ENCODE data around the gene CPA1.
"Not testable (repeated sequence)": the region's sequence is repeated elsewhere in the genome, so short reads cannot be mapped to it uniquely, and the experiment has no call there.

Gene CPA1

DNA sequence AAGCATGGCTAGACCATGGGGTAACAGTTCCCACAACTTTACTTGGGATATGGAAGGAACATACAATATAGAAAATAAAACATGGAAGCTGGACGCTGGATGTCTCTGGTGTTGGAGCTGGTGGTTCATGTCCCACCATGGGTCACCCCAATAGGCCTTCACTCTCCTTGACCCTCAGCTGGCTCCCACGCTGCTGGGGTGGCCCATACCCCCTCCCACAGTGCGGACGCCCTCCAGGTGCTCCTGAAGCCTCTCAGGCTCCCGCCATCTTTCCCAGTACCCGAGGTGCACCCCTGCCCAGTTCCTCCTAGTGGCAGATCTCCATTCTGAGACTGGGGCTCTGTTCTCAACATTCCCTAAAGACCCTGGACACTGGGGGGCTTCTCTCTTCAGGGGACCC is 5.8 kb upstream of the CPA1 start:
- DNase-seq = no peak
- ATAC-seq = no peak

DNA sequence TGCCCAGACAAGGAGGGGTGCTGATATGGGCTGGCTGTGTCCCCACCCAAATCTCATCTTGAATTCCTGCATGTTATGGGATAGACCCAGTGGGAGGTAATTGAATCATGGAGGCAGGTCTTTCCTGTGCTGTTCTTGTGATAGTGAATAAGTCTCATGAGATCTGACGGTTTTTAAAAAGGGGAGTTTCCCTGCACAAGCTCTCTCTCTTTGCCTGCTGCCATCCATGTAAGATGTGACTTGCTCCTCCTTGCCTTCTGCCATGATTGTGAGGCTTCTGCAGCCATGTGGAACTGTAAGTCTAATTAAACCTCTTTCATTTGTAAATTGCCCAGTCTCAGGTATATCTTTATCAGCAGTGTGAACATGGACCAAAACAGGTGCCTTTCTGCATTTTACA is 3.8 kb upstream of the CPA1 start:
- DNase-seq, ATAC-seq: not testable (repeated sequence)

DNA sequence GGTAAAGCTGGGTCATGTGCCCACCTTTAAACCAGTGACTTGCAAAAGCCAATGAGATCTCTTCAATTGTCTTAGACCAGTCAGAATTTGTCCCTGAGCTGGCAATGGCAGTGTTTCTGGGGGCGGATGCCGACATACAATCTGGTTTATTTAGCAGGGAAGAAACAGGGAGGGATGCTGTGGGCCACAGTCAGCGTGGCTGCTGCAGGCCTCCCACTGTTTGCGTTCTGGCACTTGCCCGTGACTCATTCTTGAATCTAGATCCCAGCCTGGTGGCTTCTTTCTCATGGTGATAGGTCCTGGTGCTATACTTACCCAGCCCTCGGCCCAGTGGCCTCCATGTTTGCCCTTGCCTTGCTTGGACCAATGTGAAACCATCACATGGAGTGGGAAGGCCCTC is 3.1 kb upstream of the CPA1 start:
- DNase-seq (no peak), ATAC-seq (no peak)

DNA sequence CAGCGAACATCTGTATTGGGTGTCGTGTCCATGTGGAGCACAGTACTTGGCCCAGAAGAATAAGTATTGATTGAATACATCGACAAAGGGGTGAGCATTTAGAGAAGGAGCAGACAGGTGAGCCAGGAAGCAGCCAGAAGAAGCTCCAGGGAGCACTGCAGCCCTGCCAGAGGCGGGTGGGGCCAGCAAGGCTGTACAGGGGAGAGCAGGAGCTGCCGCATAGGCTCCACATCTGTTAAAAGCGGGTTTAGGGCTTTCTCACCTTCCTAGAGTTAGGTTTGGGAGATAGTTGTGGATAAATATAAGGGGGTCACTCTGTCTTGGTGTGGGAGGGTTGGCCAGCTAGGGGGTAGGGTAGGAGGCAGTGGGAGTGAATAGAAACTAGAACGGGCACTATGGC is 1.3 kb upstream of the CPA1 start:
- ATAC-seq (no peak), DNase-seq (no peak)

DNA sequence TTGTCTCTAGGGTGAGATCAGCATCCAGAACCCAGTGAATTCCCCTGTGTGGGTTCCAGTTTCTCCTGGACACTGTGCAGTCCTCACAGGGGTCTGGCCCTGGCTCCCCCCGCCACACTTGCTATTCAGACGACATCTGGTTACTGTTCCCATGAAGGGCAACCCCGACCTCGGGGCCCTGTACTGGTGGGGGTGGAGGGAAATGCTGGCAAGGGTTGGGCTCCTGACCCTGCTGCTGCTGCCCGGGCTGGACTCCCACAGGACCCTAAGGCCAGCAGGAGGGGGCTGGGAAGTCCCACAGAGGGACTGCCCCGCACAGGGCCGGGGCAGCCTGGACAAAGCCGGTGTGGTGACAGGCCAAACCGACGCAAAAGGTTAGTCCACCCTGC is 768 bp upstream of the CPA1 start:
- DNase-seq = no peak
- ATAC-seq = no peak

DNA sequence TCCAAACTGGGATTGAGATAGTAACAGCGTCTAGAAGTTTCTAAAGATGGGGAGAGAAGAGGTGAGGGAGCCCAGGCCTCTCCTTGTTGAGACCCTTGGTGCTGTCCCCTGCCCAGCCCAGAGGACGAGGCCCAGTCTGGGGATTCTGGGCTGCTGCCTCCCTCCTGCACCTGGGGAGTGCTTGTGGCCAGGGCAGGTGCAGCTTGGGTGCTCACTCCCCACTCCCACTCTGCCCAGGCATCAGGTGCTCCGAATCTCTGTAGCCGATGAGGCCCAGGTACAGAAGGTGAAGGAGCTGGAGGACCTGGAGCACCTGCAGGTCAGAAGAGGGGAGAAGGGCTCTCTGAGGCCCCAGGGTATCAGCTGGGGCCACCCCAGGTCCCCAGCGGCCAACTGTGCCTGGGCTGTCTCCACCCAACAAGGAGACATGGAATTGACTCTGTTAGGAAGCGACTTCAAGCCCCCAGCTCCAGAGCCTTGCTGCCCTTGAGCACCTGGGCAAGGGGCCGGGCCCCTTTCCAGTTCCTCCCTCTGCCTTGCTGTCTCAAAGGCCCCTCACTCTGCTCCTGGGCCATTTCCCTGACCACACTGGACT is 664 bp downstream of the CPA1 start:
- ATAC-seq = no peak

DNA sequence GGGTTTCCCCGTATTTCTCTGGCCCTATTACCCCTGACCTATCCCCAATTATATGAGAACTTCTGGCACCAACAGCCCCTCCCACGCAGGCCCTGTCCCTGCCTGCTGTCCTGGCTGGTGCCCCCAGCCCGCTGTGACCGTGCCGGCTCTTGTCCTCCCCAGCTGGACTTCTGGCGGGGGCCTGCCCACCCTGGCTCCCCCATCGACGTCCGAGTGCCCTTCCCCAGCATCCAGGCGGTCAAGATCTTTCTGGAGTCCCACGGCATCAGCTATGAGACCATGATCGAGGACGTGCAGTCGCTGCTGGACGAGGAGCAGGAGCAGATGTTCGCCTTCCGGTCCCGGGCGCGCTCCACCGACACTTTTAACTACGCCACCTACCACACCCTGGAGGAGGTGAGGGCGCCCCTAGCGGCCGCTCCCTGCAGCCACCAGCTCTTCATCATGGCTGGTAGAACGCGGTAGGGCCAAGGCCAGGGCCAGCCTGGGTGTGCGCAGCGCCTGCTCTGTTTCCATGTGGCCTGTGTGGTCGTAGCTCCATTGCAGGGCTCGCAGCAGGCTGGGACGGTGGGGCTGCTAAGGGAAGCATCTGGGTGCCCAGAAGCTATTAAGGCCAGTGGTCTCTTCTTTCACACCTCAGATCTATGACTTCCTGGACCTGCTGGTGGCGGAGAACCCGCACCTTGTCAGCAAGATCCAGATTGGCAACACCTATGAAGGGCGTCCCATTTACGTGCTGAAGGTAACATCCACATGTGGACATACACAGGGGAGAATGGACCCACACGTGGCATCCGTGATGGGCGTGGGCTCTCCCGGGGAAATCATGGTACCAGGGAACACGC is 1.4 kb downstream of the CPA1 start:
- no peak for ATAC-seq
- DNase-seq = no peak

More for the DNA sequence above, 664 bp downstream of the CPA1 start:
- no peak for DNase-seq

DNA sequence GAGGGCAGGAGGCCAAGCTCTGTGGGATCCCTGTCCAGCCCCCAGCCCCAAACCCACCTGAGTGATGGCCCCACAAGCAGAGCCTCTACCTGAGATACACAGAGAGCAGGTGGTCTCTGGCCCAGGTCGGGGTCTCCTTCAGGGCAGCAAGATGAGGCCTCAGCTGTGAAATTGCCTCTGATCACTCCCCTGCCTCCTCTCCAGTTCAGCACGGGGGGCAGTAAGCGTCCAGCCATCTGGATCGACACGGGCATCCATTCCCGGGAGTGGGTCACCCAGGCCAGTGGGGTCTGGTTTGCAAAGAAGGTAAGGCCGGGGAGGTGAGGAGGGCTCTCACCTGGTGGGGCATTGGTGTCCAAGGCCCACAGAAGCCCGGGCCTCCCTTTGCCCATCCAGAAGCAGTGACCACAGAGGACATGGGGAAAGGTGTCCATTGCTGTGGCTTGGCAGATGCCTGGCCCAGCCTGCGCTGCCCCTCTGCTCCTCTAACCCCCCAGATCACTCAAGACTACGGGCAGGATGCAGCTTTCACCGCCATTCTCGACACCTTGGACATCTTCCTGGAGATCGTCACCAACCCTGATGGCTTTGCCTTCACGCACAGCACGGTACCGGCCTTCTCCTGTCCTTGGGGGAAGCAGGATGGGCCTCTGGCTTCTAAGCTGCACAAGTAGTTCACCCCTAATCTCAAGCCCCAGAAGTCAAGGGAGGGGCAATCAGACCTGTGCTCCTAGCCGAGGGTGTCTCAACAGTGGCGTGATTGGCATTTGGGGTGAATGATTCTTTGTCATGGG is 3.1 kb downstream of the CPA1 start:
- no peak for ATAC-seq
- DNase-seq = no peak

DNA sequence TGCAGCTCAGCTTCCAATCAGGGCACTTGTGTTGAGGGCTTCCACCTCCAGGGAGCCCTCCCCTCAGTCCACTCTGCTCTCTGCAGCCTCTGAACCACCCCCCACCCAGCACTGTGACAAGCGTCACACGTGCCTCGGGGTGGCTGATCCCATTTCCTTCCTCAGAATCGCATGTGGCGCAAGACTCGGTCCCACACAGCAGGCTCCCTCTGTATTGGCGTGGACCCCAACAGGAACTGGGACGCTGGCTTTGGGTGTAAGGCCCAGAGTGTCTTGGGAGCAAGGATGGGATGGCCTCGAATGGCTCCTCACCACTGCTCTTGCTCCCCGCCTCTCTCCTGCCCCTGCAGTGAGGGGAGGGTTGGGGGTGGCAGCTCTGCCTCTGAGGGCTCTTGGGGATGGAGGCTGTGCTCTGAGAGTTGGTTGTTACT is 4.1 kb downstream of the CPA1 start:
- no peak for ATAC-seq
- no peak for DNase-seq

DNA sequence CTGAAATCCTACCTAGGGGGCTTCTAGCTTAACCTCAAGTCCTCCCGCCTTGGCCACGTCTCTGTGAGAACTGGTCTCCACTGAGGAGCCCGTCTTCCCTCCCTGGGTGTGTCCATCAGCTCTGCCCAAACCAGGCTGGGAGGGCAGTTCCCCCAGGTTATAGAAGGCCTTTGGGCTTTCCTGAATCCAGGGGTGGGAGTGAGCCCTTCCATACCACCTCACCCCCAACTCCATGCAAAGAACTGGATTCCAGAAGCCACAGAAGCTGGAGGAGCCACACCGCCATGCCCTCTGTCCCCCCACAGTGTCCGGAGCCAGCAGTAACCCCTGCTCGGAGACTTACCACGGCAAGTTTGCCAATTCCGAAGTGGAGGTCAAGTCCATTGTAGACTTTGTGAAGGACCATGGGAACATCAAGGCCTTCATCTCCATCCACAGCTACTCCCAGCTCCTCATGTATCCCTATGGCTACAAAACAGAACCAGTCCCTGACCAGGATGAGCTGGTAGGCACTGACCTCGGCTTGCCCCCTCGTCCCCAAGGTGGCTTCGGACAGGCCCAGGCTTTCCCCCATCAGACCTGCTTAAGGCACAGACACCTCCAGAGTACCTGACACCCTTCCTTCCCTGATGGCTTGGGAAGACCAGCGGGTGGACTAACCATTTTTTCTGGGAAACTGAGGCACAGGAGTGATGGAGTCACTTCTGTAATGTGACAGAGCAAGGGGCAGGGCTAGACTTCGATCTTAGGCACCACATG is 4.7 kb downstream of the CPA1 start:
- DNase-seq (no peak), ATAC-seq (no peak)

DNA sequence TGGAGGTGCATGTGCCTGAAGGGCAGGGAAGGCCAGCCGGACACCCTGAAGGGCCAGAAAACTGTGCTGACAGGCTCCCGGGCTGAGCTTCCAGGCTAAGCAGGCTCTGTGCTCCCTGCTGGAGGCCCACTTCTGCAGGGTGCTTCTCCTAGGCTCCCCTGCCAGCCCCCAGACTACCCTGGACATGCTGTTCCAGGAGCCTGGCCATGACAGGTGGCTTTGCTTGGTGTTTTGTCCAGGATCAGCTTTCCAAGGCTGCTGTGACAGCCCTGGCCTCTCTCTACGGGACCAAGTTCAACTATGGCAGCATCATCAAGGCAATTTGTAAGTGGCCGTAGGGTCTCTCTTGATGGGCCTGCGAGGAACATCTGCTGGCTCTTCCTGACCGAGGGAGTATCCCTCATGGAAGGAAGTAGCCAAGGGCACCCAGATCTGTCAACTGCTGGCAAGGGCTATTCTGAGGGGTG is 5.3 kb downstream of the CPA1 start:
- DNase-seq (no peak), ATAC-seq (no peak)

DNA sequence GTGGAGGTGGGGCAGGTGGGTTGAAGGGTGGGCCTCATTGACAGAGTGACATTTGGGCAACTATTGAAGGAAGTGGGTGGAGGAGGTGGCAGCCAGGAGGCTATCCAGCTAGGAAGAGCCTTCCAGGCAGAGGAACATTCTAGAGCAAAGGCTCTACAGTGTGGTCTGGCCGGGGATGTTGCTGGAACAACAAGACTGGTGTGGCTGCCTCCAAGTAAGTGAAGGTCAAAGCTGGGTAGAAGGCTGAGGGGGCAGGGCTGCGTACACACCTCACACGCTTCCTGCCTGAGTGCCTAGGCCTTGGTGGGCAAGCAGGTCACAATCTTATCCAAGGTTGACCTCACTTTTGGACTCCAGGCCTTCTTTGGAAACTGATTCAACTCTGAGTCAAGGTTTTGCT is 6.6 kb downstream of the CPA1 start:
- DNase-seq = no peak

DNA sequence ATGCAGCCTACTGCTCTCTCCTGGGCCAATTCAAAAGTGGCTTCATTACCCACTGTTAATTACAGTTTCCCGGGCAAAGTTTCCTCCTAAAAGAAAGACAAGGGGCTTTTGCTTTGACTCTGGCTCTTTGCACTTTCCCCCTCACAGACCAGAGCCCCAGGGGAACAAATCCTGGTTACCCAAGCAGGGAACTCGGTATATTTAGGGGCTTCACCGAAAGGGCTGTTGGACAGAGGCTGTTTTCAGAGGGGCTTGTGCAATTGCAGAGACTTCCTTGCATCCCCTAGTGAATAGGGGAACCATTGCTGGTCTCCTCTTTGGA is 7.0 kb downstream of the CPA1 start:
- ATAC-seq (no peak), DNase-seq (no peak)

More for the DNA sequence above, 6.6 kb downstream of the CPA1 start:
- no peak for ATAC-seq

DNA sequence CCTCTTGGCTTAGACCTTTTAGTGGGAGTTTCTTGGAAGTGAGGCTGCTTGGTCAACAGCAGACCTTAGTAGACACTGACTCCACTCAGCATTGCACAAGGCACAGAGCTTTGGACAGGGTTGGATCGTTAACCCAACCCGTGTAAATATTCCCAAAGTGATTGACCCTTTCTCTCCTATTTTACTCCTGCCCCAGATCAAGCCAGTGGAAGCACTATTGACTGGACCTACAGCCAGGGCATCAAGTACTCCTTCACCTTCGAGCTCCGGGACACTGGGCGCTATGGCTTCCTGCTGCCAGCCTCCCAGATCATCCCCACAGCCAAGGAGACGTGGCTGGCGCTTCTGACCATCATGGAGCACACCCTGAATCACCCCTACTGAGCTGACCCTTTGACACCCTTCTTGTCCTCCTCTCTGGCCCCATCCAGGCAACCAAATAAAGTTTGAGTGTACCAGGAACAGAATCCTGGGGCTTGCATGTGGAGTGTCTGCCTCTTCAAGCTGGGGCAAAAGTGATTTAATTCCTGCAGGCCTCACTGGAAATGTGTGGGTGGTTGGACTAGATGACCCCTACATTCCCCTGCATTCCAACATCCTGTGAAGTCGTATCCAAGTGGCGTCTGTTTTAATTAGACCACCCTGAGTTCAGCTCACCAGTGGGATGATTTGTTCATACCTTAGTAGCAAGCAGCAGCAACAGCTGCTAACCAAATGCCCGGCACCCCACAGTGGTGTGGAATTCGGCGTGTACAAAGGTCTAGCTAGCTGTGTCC is 7.5 kb downstream of the CPA1 start:
- ATAC-seq (no peak), DNase-seq (no peak)

DNA sequence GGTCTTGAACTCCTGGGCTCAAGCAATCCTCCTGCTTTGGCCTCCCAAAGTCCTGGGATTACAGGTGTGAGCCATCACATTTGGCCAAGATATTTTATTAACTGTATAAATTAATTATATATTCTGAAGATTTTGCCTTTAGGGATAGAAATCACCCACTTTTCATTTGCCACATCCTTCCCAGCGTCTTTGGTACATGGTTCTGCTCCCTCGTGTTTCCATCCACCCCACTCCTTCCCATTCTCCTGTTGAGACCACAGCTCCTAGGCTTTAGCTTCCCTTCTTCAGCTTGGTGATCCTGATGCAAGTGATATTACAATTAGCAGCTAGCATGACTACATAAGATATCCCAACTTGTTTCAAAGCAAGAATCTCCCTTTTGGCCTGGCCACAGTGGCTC is 8.4 kb downstream of the CPA1 start:
- DNase-seq (no peak), ATAC-seq (no peak)

DNA sequence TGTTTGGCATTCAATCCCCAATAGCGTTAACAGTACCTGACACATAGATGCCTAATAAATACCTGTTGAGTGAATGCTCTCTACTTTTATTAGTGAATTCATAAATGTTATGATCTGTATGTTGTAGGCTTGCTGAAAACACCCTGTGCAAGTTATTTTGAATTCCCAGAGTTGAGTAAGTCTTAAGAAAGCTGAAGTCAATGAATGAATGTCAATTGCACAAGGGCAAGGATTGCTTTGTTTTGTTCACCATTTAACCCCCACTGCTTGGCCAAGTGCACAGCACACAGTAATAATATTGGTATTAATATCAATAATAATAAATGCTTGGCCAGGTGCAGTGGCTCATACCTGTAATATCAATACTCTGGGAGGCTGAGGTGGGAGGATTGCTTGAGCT is 10.2 kb downstream of the CPA1 start:
- no peak for ATAC-seq
- DNase-seq = no peak

DNA sequence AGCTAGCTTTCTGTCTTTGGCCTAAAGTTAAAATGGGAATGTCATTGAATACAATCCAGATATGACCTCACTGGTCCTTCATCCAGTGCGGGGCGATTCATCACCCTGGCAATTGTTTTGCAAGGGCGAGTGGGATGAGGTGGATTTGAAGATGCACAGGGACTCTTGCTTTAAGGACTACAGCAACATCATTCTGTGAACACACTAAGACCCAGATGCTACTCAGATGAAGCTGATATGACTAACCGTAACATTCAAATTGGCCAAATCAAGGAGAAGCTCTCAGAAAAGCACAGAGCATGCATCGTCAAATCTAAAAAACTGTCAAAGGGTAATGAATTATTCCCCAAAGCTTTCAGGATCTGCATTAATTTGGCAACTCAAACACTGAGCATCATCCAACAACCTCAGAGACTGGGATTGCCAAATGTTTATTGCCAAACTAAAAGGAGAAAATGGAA is 12.8 kb downstream of the CPA1 start:
- no peak for DNase-seq

DNA sequence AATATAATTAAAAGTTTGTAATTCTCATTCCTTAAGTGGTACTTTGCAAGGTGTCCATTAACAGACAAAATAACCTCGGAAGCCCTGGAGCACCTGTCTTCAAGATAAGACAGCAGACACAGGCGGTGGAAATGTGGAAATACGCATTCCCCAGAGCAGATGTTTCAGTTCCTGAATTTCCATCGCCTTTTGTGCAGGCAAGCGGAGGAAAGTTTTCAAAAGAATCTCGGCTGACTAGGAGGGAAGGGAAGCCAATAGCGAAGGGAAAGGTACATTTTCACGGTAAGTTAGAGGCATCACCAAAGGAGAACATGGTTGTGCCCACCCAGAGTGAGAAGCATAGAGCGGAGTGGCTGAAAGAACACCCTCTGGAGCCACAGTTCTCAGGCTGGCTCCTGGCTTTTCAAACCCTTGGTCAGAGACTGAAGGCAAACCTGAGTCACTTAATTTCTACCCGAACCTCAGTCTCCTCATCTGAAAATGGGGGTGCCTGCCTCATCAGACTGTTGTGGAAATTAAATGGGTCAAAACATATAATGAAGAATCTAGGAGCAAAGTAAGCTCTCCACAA is 13.6 kb downstream of the CPA1 start:
- DNase-seq (peak; percentile 10), ATAC-seq (peak; percentile 55)

More for the DNA sequence above, 12.8 kb downstream of the CPA1 start:
- no peak for ATAC-seq

DNA sequence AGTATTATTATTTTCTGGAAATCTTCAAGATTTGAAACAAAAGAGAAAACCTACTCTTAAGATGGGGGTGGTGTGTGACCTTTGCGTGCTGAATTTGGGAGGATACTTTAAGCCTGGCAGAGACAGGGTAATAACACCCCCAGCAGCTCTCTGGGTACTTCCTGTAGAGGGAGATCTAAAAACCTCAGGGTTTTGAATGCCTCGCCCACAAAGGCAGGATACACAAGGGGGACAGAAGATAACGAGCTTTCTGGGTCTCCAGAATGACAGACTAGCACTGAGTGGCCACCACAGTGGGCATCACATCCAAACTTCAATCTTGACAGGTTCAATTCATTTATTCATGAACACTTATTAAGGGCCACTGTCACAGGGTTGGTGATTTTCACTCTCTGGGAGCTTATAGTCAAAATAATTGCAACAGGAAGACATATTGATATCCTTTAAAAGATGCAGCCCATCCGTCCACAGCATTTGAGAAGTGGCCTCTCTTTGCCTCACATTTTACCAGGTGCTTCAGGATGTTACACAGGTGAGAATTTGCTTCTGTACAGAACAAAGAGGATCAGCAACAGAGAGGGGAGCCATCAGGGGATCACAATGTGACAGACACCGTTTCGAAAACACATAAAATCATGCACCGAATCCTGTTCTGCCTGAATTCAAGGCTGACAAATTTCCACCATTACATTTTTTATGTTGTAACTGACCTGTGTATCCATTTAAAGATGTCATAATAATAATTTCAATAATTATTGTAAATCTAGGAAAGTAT is 14.3 kb downstream of the CPA1 start:
- peak; percentile 96 for ATAC-seq
- DNase-seq = peak; percentile 30

DNA sequence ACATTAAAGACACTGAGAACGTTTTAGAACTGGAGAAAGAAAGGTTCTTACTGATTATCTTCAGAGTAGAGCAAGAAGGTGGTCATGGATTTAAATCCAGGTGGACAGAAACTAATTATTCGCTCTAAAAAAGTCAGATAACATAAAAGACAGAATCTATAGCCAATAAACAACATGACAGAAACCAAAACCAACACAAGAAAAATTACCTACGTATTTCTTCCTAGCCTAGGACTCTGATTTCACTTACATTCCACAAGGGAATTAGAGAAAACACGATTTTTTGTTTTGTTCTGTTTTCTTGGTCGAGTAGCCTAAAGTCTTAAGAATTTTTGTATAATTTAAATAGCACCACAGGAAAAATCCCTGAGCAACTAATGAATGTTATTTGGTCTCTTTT is 15.1 kb downstream of the CPA1 start:
- ATAC-seq = no peak
- DNase-seq = no peak

Data from stimulated activated naive CD8-positive, alpha-beta T cell treated with anti-CD3 and anti-CD28 coated beads, Interleukin-15, Interleukin-2, amounts not matched to agents 100 U/mL and 50 U/mL, for 24 hours (primary cell).